Fibroblast of skin of scalp (primary cell): ENCODE measurements around the gene TNS3.

ENCODE experiments used
- DNase-seq: peaks from one replicate; pipeline ENCODE4 v3.0.0-alpha.2; 2013

The TNS3 gene

GRCh38 chr7:47380325-47381133 is 201.4 kb downstream of the TNS3 start:
- DNase-seq: peak; percentile 42

DNA sequence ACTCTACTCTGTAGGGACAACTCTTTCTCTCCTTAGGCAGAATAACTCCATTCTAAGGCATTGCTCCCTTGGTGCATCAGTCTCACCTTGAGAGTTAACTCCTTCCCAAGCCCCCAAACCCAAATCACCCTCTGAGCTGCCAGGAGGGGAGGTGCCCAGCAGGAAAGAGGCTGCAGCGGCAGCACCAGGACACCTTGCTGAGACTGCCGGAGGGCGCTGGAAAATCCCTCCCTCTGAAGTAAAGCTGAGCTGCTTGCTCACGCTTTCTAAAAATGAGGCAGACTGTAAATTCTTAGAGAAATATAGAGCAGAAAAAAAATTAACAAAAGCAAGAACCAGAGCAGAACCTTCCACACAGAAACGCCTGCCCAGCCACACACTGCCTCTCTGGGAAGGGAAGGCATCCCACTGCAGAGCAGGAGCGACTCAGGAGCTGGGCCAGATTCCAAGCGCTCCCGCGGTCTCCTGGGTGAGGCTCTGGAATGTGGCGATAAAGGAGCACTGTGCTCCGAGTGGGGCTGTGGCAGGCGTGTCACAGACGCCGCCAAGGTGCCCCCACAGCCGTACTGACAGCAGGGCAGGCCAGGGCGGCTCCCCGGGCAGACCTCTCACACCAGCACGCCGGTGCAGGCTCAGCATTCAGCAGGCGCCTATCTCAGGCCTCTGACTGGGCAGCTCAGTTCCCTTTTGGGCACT is 202.1 kb downstream of the TNS3 start:
- DNase-seq: peak; percentile 85

GRCh38 chr7:47378728-47379395 is 203.0 kb downstream of the TNS3 start:
- no peak for DNase-seq

DNA sequence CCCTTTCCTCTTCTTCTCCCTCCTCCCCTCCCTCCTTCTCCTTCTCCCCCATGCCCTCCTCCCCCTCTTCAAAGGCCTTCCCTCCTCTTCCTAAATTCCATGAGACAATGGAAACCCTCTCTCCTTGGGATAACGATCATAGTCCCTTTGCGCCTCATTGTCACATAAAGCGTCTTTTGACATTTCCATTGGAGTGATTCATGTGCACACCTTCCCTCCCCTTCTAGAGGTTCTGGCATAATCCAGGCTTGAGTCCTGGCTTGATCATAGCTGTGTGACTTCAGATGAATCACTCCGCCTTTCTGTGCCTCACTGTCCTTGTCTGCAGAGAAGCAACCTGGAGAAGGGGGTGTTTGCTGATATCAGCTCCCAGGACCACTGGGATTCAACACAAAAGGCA is 204.2 kb downstream of the TNS3 start:
- DNase-seq: no peak

DNA sequence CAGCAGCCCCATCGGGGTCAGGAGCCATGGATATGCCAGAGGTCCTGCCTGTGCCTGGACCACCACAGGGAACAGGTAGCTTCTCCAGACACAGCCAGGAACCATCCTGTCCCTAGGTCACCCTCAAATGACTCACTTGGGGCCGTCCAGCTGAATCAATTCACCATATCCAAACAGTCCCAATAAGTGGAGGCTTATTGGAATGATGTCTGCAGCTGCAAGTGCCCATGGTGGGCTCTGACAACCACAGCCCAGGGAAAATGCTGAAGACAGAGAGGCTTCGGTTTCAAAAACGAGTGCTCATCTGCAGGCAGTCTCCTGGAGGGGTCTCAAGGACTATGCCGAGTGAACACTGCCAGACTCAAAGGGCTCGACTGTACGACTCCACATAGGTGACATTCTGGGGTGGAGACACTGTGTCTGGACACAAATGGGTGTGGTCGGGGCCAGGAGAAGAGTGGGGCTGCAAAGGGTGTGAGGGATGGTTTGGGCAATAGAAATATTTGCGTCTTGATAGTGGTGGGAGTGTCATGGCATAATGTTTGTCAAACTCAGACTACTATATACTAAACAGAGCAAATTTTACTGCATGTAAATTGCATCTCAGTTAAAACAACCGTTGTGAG is 204.8 kb downstream of the TNS3 start:
- no peak for DNase-seq

- peak; percentile 84 for DNase-seq
Measured at GRCh38 chr7:47375121-47375938, 206.6 kb downstream of the TNS3 start.

DNA sequence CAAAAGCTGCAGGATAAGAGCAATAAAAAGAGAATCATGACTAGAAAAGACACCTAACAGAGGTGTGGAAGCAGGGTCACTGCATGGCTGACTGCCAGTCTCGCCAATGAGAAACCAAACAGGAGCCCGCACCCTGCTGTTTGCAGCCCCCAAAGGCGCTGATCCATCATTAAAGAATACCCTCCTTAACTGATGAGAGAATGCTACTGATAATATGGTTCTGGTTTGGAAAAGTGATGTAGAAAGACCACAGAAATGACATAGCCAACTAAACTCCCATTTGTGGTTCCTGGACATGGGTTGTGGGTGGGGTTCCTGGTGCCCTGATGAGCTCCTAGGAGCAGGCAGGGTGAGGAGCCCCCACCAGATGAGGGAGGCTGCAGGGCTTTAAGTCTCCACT is 207.4 kb downstream of the TNS3 start:
- DNase-seq: no peak

DNA sequence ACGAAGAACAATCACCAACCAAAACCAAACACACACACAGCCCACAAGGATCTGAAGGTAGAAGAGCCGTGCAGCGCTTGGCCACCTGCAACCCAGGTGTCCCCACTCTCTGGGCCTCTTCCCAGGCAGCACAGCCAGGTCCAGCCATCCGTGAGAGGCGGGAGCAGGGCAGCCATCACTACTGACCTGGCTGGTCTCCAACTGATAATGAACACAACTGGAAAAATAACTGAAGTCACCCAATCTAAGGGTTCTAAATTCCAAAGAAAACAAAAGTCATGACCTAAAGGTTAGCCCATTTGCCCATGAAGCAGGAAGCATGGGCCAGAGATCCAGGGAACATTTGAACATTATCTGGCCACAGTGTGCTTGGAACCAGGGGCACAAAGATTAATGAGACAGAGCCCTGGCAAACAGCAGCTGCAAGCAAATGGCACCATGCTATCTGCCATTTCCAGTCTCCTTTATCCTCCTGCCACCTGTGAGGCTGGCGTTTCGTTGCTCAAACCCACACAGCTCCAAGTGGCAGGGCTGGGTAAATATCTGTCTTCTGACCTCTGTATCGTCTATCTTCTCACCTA is 207.9 kb downstream of the TNS3 start:
- no peak for DNase-seq

GRCh38 chr7:47371733-47372368 is 210.1 kb downstream of the TNS3 start:
- peak; percentile 21 for DNase-seq

DNA sequence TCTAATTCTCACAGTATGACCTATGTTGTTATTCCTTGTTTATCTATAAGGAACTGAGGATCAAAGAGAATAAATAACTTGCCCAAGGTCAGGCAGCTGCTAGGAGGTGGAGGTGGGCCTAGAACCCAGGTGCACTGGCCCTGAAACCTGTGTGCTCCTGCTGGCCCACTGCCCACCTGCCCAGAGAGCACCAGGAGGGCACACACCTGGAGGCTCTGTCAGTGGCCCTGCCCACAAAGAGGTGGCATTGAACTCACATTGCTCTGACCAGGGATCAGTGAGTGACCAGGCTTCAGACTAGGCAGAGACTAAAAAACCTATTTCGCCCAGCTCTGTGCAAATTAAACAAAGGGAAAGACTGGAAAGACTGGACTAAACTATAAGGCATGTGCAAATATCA is 210.6 kb downstream of the TNS3 start:
- DNase-seq: no peak

DNA sequence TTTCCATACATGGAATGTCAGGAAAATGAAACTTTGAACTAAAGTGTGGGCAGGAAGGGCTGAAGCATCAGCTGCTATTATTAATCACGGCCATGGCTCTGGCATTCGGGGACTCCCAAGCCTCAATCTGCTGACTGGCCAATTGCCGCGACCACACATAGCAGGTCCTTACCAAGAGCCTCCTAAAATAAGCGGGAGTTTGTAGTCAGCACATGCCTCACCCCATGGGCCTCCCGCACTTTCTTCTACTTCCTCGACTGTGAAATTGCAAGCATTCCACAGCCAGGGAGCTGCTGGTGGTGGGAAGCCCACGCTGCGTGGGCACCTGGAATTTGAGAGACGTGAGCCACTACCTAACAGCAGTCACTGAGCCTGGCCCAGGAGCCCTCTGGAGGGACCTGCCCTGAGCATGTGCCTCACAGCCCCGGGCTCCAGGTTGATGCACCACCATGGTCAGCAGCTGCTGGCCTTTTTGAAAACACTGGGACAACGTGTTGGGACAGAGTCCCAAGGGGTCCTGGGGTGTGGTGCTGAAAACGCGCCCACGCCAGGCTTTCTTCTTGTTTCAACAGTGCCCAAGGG is 211.4 kb downstream of the TNS3 start:
- peak; percentile 13 for DNase-seq

GRCh38 chr7:47369736-47370135 is 212.2 kb downstream of the TNS3 start:
- no peak for DNase-seq

- DNase-seq: no peak
Measured at GRCh38 chr7:47368190-47368812, 213.6 kb downstream of the TNS3 start.

DNA sequence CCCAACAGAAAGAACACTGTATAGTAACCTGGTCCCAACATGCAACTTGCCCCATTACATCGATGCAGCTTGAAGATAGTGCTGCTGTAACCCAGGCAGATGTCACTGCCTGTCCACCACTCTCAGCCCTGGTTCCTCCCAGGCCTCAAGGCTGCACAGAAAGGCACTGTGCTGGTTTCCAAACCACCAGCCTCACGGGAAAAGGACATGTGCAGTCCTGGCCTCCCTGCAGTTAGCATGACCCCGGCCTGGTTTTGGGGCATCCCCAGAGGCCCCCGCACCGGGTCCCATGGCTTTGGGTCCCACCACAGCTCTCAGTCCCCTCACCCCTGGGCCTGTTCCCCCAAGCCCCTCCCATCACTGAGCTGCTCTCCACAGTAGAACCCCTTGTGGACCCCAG is 214.5 kb downstream of the TNS3 start:
- no peak for DNase-seq

DNA sequence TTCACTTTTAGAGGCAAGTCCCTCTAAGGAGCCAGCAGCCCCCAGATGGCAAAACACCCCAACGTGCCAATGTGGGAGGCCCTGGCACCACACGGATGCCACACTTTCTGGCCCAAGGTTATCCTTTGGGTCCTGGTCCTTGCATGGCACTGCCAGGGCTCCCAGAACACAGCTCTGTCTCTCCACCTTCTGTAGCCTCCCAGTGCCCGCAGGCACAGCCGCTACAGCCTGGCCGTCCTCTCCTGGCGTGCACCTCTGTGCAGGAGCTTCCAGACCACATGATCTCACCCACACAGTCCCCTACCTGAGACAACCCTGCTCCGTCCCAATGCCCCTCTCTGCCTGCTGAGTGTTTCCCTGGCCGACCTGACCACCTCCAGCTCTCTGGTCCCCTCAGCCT is 215.0 kb downstream of the TNS3 start:
- no peak for DNase-seq

DNA sequence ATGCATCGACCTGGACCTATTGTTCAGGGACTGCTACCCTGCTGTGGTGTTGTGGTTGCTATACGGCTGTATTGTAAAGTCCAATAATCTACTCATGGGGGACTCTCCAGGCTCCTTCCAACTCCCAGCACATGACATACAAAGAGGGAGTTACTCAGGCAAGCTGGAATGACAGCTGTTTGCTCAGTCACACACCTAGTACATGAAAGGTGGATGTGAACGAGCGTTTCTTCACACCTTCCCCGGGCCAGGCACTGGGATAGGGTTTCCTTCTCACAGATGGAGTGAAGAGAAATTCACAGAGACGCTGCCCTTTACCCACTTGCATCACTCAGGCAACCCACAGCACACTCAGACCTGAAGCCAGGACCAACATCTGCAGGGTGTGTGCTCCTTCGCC is 215.7 kb downstream of the TNS3 start:
- no peak for DNase-seq

GRCh38 chr7:47362984-47363383 is 218.9 kb downstream of the TNS3 start:
- DNase-seq: no peak

- peak; percentile 86 for DNase-seq
Measured at GRCh38 chr7:47361746-47362215, 220.1 kb downstream of the TNS3 start.

DNA sequence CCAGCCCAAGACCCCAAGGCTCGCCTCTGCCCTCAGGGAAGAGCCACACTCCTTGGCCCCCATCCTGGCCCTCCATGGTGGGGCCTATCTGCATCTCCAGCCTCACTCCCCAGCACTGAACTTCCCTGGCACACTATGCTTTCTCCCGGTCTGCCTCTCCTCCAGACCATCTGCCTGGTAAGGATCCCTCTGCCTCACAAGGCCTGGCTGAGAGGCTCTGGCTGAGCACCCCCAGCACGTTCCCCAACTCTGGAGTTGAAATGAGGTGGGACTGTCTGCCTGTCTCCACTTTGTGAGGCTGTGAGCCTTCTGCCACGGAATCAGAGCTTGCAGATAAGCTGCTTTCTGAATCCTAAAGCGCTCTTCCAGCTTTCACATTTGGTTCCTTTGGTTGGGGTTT is 220.7 kb downstream of the TNS3 start:
- no peak for DNase-seq

- DNase-seq: no peak
Measured at GRCh38 chr7:47360301-47360900, 221.5 kb downstream of the TNS3 start.
